GM23338 (cell line): Measurements from ENCODE around the gene CPNE7. TPM values are rescaled to one million over a fixed set of nuclear protein-coding genes. Genes with fewer than 3 reads are reported as not detected.

Experiments
- ATAC-seq: fragments of 200-7000 bp; cut with Tn5 transposase; 3 replicates; pipeline ENCODE4 v1.9.1; 2020
- DNase-seq: peaks from one replicate; pipeline ENCODE4 v3.0.0-alpha.2; 2015; ENCODE audit warnings: low spot score
- H2AFZ ChIP-seq: fragments of 200-600 bp; sonication (generic); 2 replicates; pipeline ENCODE4 v1.8.0; 2016; ENCODE audit warnings: antibody characterized with exemption, mild to moderate bottlenecking, moderate library complexity
- H3F3A ChIP-seq: fragments of 200-600 bp; sonication (generic); replicated peaks from 2 replicates; pipeline ENCODE4 v1.8.0; 2017; ENCODE audit warnings: antibody characterized with exemption, mixed run types, low read depth
- H3K27ac ChIP-seq: fragments of 200-600 bp; sonication (generic); 2 replicates; pipeline ENCODE4 v1.6.1; 2016; ENCODE audit warnings: low read depth
- H3K27me3 ChIP-seq: fragments of 200-600 bp; sonication (generic); 2 replicates; pipeline ENCODE4 v1.8.0; 2016; ENCODE audit warnings: mild to moderate bottlenecking, mixed run types, moderate library complexity; ENCODE audit not compliant: insufficient read depth
- H3K36me3 ChIP-seq: fragments of 200-600 bp; sonication (generic); 2 replicates; pipeline ENCODE4 v1.8.0; 2016; ENCODE audit warnings: mild to moderate bottlenecking; ENCODE audit not compliant: insufficient read depth
- H3K4me1 ChIP-seq: fragments of 200-600 bp; sonication (generic); 2 replicates; pipeline ENCODE4 v1.8.0; 2016; ENCODE audit warnings: mild to moderate bottlenecking, moderate library complexity; ENCODE audit not compliant: insufficient read depth
- H3K4me2 ChIP-seq: fragments of 200-600 bp; sonication (generic); 2 replicates; pipeline ENCODE4 v1.7.1; 2017; ENCODE audit warnings: mixed run types
- H3K4me3 ChIP-seq: fragments of 200-600 bp; sonication (generic); 2 replicates; pipeline ENCODE4 v1.6.1; 2016; ENCODE audit warnings: mixed run types
- H3K79me2 ChIP-seq: fragments of 200-600 bp; sonication (generic); replicated peaks from 2 replicates; pipeline ENCODE4 v1.8.0; 2017; ENCODE audit warnings: mild to moderate bottlenecking; ENCODE audit not compliant: insufficient read depth
- H3K9me2 ChIP-seq: fragments of 200-600 bp; sonication (generic); 2 replicates; pipeline ENCODE4 v1.8.0; 2017; ENCODE audit not compliant: insufficient read depth
- H4K20me1 ChIP-seq: fragments of 200-600 bp; sonication (generic); replicated peaks from 2 replicates; pipeline ENCODE4 v1.8.0; 2017; ENCODE audit warnings: mild to moderate bottlenecking; ENCODE audit not compliant: insufficient read depth
- H3K27ac Mint-ChIP-seq: 2 replicates; pipeline ENCODE4 v1.8.0; 2020; ENCODE audit warnings: inconsistent platforms, mild to moderate bottlenecking, moderate library complexity, mixed read lengths
- H3K27me3 Mint-ChIP-seq: 3 replicates; pipeline ENCODE4 v1.8.0; 2022; ENCODE audit warnings: low read depth, mild to moderate bottlenecking, moderate library complexity, mixed read lengths, inconsistent platforms; ENCODE audit not compliant: insufficient read depth, poor library complexity
- H3K36me3 Mint-ChIP-seq: 3 replicates; pipeline ENCODE4 v1.8.0; 2021; ENCODE audit warnings: low read depth, mild to moderate bottlenecking, inconsistent platforms, moderate library complexity, mixed read lengths
- H3K4me1 Mint-ChIP-seq: 3 replicates; pipeline ENCODE4 v1.8.0; 2020; ENCODE audit warnings: mild to moderate bottlenecking, inconsistent platforms, mixed read lengths
- H3K4me3 Mint-ChIP-seq: 3 replicates; pipeline ENCODE4 v1.8.0; 2021; ENCODE audit warnings: moderate library complexity, mild to moderate bottlenecking, inconsistent platforms, mixed read lengths
- H3K9me3 Mint-ChIP-seq: 3 replicates; pipeline ENCODE4 v1.8.0; 2020; ENCODE audit warnings: moderate library complexity, mild to moderate bottlenecking, inconsistent platforms, mixed read lengths
- CREB1 ChIP-seq: fragments of 250-450 bp; sonication (Bioruptor Pico); IDR thresholded peaks from 2 replicates; pipeline ENCODE4 v1.5.0; 2020; ENCODE audit warnings: low read depth, mild to moderate bottlenecking, moderate library complexity
- EZH2 ChIP-seq: fragments of 200-600 bp; sonication (generic); IDR thresholded peaks from one replicate; pipeline ENCODE4 v1.8.0; 2017; ENCODE audit warnings: antibody characterized with exemption, mild to moderate bottlenecking, low read depth; ENCODE audit not compliant: unreplicated experiment
- EZH2phosphoT487 ChIP-seq: fragments of 200-600 bp; sonication (generic); IDR thresholded peaks from one replicate; pipeline ENCODE4 v1.8.1; 2018; ENCODE audit warnings: antibody characterized with exemption; ENCODE audit not compliant: unreplicated experiment
- JUNB ChIP-seq: IDR thresholded peaks from one replicate; pipeline ENCODE4 v1.6.1; 2016; ENCODE audit warnings: antibody characterized with exemption; ENCODE audit not compliant: unreplicated experiment
- NANOG ChIP-seq: IDR thresholded peaks from 2 replicates; pipeline ENCODE4 v1.6.1; 2016; ENCODE audit warnings: antibody characterized with exemption, borderline replicate concordance
- POLR2AphosphoS5 ChIP-seq: IDR thresholded peaks from 2 replicates; pipeline ENCODE4 v1.6.1; 2016; ENCODE audit warnings: antibody characterized with exemption, low read depth
- STAT1 ChIP-seq: IDR thresholded peaks from one replicate; pipeline ENCODE4 v1.6.1; 2016; ENCODE audit warnings: antibody characterized with exemption; ENCODE audit not compliant: unreplicated experiment
- ZNF114 ChIP-seq: fragments of 250-450 bp; sonication (Bioruptor Pico); IDR thresholded peaks from 2 replicates; pipeline ENCODE4 v1.5.0; 2020; ENCODE audit warnings: mild to moderate bottlenecking, moderate library complexity
- ZNF331 ChIP-seq: fragments of 250-450 bp; sonication (Bioruptor Pico); IDR thresholded peaks from 2 replicates; pipeline ENCODE4 v1.5.0; 2020; ENCODE audit warnings: low read depth, mild to moderate bottlenecking, moderate library complexity
- polyA plus RNA-seq: library from polyadenylated mRNA; unstranded; fragments of >200 nt; fragmentation: Nextera tagmentation; extraction: Ambion mirVana; gene quantifications from 2 replicates; pipeline ENCODE4 v1.2.1, GENCODE V29; 2016
- total RNA-seq: library from RNA; depleted of rRNA; stranded (reverse); fragments of >200 nt; shearing (Covaris generic); gene quantifications from 2 replicates; pipeline ENCODE4 v1.2.3, GENCODE V29; 2014
- TF ChIP-seq, protein P1 (sequence below): IDR thresholded peaks from one replicate; pipeline ENCODE4 v1.6.1; 2018; ENCODE audit warnings: antibody characterized with exemption; ENCODE audit not compliant: unreplicated experiment
- TF ChIP-seq, protein P2 (sequence below), 2 experiments: fragments of 200-600 bp in 1 of 2; sonication (generic) in 1 of 2; conservative IDR thresholded peaks; 2 replicates each; pipeline versions ENCODE4 v1.5.1 to v1.6.1; 2016 to 2017; ENCODE audit warnings: antibody characterized with exemption in 2 of 2, low read depth in 2 of 2, mild to moderate bottlenecking in 2 of 2, moderate library complexity in 1 of 2
- TF ChIP-seq, protein P3 (sequence below): IDR thresholded peaks from 2 replicates; pipeline ENCODE4 v1.6.1; 2016; ENCODE audit warnings: antibody characterized with exemption
- TF ChIP-seq, protein P4 (sequence below): fragments of 250-450 bp; sonication (Bioruptor Pico); IDR thresholded peaks from 2 replicates; pipeline ENCODE4 v1.5.0; 2020; ENCODE audit warnings: mild to moderate bottlenecking, moderate library complexity

CPNE7 gene
- total and polyA plus RNA-seq, 2 experiments from 2014 or later, result 11.2 to 15.7 TPM

DNA sequence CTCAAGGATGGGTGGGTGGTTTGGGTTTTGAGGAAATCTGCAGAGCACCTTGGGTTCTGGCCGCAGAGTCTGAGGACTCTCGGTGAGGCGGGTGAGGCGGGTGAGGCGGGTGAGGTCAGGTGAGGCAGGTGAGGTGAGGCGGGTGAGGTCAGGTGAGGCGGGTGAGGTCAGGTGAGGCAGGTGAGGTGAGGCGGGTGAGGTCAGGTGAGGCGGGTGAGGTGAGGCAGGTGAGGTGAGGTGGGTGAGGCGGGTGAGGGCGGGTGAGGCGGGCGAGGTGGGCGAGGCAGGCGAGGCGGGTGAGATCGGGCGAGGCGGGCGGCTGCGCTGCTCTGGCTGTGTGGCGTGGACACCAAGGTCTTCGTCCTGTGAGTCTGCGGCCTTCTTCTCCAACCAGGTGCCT, 39.2 kb upstream of the CPNE7 start:
- no peak overlapping the region for H3K27ac Mint-ChIP-seq
- H3K36me3 Mint-ChIP-seq, result peaks cover 63% of the 10 kb centered on the region
- ATAC-seq (no peak), DNase-seq (no peak)
- H3K4me1 Mint-ChIP-seq, result no peaks in the 10 kb centered on the region
- no peaks in the 10 kb centered on the region for H3K9me3 Mint-ChIP-seq
- no peak overlapping the region for H3K4me3 Mint-ChIP-seq
- H3K9me2 ChIP-seq, result no peaks in the 10 kb centered on the region
- peaks cover 19% of the 10 kb centered on the region for H4K20me1 ChIP-seq
- TF ChIP-seq NANOG (no peak), CREB1 (CRISPR knock-in tag) (no peak), EZH2 (no peak), EZH2phosphoT487 (no peak), ZNF114 (CRISPR knock-in tag) (no peak), STAT1 (no peak), ZNF331 (no peak), JUNB (no peak), POLR2AphosphoS5 (no peak)
- TF ChIP-seq, protein P1, sequence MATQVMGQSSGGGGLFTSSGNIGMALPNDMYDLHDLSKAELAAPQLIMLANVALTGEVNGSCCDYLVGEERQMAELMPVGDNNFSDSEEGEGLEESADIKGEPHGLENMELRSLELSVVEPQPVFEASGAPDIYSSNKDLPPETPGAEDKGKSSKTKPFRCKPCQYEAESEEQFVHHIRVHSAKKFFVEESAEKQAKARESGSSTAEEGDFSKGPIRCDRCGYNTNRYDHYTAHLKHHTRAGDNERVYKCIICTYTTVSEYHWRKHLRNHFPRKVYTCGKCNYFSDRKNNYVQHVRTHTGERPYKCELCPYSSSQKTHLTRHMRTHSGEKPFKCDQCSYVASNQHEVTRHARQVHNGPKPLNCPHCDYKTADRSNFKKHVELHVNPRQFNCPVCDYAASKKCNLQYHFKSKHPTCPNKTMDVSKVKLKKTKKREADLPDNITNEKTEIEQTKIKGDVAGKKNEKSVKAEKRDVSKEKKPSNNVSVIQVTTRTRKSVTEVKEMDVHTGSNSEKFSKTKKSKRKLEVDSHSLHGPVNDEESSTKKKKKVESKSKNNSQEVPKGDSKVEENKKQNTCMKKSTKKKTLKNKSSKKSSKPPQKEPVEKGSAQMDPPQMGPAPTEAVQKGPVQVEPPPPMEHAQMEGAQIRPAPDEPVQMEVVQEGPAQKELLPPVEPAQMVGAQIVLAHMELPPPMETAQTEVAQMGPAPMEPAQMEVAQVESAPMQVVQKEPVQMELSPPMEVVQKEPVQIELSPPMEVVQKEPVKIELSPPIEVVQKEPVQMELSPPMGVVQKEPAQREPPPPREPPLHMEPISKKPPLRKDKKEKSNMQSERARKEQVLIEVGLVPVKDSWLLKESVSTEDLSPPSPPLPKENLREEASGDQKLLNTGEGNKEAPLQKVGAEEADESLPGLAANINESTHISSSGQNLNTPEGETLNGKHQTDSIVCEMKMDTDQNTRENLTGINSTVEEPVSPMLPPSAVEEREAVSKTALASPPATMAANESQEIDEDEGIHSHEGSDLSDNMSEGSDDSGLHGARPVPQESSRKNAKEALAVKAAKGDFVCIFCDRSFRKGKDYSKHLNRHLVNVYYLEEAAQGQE, result no peak
- TF ChIP-seq, protein P2, sequence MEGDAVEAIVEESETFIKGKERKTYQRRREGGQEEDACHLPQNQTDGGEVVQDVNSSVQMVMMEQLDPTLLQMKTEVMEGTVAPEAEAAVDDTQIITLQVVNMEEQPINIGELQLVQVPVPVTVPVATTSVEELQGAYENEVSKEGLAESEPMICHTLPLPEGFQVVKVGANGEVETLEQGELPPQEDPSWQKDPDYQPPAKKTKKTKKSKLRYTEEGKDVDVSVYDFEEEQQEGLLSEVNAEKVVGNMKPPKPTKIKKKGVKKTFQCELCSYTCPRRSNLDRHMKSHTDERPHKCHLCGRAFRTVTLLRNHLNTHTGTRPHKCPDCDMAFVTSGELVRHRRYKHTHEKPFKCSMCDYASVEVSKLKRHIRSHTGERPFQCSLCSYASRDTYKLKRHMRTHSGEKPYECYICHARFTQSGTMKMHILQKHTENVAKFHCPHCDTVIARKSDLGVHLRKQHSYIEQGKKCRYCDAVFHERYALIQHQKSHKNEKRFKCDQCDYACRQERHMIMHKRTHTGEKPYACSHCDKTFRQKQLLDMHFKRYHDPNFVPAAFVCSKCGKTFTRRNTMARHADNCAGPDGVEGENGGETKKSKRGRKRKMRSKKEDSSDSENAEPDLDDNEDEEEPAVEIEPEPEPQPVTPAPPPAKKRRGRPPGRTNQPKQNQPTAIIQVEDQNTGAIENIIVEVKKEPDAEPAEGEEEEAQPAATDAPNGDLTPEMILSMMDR (conservative IDR thresholded peaks at IDR 0.05; ENCODE audit: low read depth in 2 of 2), result no peak
- TF ChIP-seq, protein P3, sequence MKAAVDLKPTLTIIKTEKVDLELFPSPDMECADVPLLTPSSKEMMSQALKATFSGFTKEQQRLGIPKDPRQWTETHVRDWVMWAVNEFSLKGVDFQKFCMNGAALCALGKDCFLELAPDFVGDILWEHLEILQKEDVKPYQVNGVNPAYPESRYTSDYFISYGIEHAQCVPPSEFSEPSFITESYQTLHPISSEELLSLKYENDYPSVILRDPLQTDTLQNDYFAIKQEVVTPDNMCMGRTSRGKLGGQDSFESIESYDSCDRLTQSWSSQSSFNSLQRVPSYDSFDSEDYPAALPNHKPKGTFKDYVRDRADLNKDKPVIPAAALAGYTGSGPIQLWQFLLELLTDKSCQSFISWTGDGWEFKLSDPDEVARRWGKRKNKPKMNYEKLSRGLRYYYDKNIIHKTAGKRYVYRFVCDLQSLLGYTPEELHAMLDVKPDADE, result no peak
- TF ChIP-seq, protein P4, sequence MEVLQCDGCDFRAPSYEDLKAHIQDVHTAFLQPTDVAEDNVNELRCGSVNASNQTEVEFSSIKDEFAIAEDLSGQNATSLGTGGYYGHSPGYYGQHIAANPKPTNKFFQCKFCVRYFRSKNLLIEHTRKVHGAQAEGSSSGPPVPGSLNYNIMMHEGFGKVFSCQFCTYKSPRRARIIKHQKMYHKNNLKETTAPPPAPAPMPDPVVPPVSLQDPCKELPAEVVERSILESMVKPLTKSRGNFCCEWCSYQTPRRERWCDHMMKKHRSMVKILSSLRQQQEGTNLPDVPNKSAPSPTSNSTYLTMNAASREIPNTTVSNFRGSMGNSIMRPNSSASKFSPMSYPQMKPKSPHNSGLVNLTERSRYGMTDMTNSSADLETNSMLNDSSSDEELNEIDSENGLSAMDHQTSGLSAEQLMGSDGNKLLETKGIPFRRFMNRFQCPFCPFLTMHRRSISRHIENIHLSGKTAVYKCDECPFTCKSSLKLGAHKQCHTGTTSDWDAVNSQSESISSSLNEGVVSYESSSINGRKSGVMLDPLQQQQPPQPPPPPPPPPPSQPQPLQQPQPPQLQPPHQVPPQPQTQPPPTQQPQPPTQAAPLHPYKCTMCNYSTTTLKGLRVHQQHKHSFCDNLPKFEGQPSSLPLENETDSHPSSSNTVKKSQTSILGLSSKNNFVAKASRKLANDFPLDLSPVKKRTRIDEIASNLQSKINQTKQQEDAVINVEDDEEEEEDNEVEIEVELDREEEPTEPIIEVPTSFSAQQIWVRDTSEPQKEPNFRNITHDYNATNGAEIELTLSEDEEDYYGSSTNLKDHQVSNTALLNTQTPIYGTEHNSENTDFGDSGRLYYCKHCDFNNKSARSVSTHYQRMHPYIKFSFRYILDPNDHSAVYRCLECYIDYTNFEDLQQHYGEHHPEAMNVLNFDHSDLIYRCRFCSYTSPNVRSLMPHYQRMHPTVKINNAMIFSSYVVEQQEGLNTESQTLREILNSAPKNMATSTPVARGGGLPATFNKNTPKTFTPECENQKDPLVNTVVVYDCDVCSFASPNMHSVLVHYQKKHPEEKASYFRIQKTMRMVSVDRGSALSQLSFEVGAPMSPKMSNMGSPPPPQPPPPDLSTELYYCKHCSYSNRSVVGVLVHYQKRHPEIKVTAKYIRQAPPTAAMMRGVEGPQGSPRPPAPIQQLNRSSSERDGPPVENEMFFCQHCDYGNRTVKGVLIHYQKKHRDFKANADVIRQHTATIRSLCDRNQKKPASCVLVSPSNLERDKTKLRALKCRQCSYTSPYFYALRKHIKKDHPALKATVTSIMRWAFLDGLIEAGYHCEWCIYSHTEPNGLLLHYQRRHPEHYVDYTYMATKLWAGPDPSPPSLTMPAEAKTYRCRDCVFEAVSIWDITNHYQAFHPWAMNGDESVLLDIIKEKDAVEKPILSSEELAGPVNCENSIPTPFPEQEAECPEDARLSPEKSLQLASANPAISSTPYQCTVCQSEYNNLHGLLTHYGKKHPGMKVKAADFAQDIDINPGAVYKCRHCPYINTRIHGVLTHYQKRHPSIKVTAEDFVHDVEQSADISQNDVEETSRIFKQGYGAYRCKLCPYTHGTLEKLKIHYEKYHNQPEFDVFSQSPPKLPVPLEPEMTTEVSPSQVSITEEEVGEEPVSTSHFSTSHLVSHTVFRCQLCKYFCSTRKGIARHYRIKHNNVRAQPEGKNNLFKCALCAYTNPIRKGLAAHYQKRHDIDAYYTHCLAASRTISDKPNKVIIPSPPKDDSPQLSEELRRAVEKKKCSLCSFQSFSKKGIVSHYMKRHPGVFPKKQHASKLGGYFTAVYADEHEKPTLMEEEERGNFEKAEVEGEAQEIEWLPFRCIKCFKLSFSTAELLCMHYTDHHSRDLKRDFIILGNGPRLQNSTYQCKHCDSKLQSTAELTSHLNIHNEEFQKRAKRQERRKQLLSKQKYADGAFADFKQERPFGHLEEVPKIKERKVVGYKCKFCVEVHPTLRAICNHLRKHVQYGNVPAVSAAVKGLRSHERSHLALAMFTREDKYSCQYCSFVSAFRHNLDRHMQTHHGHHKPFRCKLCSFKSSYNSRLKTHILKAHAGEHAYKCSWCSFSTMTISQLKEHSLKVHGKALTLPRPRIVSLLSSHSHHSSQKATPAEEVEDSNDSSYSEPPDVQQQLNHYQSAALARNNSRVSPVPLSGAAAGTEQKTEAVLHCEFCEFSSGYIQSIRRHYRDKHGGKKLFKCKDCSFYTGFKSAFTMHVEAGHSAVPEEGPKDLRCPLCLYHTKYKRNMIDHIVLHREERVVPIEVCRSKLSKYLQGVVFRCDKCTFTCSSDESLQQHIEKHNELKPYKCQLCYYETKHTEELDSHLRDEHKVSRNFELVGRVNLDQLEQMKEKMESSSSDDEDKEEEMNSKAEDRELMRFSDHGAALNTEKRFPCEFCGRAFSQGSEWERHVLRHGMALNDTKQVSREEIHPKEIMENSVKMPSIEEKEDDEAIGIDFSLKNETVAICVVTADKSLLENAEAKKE (CRISPR knock-in tag), result no peak
- no peak overlapping the region for H3K27ac ChIP-seq
- no peak overlapping the region for H3K4me2 ChIP-seq
- H3K27me3 ChIP-seq, result no peaks in the 10 kb centered on the region
- H3K4me1 ChIP-seq, result no peaks in the 10 kb centered on the region
- 0 out of 2 replicates have a peak, but pooled peaks cover 7% of the 10 kb centered on the region for H3F3A ChIP-seq
- H3K79me2 ChIP-seq, result 0 out of 2 replicates have a peak, but pooled peaks cover 5% of the 10 kb centered on the region
- peaks cover 37% of the 10 kb centered on the region for H3K36me3 ChIP-seq
- no peak overlapping the region for H3K4me3 ChIP-seq
- no peaks in the 10 kb centered on the region for H3K27me3 Mint-ChIP-seq
- H2AFZ ChIP-seq, result no peak overlapping the region
